HG02943 (cell line): ENCODE measurements around the gene MYL7.

ENCODE experiments used
- ATAC-seq: cut with Tn5 transposase; IDR thresholded peaks from one replicate; pipeline ENCODE4 v1.9.1; 2021; ENCODE audit warnings: mild to moderate bottlenecking, low read depth, moderate library complexity; ENCODE audit not compliant: unreplicated experiment

MYL7 gene

DNA sequence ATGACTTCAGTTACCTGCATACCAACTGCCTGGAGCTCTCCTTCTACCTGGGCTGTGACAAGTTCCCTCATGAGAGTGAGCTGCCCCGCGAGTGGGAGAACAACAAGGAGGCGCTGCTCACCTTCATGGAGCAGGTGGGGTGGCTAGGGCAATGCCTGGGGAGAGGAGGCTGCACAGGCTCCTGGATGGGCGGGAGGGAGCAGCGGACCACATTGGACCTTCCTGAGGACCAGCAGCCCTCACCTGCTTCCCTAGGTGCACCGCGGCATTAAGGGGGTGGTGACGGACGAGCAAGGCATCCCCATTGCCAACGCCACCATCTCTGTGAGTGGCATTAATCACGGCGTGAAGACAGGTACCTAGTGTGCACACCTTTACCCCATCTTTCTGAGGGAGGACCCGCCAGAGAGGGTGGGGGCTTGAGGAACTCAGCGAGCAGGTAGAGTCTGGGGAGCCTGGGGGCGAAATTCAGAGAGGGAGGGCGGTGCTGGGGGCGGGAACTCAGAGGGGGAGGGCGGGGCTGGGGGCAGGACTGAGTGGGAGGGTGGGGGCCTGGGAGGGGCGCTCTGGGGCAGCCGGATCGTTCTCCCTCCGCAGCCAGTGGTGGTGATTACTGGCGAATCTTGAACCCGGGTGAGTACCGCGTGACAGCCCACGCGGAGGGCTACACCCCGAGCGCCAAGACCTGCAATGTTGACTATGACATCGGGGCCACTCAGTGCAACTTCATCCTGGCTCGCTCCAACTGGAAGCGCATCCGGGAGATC, 28.0 kb downstream of the MYL7 start:
- ATAC-seq: no peak

DNA sequence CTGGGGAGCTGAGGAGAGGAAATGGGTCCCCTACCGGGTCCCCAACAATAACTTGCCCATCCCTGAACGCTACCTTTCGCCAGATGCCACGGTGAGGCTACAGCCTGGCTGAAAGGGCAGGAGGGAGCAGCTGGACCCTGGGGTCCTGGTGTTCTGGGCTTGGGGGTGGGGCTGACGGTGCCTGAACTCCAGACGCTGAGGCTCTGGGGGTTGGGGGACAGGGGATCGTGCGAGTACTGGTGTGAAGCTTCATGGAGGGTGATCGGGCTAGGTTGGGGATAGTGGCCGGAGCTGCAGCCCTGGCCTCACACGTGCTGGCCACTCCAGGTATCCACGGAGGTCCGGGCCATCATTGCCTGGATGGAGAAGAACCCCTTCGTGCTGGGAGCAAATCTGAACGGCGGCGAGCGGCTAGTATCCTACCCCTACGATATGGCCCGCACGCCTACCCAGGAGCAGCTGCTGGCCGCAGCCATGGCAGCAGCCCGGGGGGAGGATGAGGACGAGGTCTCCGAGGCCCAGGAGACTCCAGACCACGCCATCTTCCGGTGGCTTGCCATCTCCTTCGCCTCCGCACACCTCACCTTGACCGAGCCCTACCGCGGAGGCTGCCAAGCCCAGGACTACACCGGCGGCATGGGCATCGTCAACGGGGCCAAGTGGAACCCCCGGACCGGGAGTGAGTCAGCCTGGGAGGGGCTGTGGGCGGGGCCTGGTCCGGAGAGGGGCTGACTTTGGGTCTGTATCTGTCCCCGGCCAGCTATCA, 28.7 kb downstream of the MYL7 start:
- no peak for ATAC-seq

DNA sequence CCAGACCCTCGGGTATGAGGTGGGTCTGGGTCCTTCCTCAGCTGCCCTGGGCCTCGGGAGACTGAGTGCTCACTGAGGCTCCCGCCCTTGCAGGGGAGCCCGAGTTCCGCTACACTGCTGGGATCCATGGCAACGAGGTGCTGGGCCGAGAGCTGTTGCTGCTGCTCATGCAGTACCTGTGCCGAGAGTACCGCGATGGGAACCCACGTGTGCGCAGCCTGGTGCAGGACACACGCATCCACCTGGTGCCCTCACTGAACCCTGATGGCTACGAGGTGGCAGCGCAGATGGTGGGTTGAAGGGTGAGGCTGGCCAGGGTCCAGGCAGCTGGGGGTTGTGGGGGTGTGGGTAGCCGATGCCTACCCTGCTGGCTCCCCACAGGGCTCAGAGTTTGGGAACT, 29.4 kb downstream of the MYL7 start:
- no peak for ATAC-seq

DNA sequence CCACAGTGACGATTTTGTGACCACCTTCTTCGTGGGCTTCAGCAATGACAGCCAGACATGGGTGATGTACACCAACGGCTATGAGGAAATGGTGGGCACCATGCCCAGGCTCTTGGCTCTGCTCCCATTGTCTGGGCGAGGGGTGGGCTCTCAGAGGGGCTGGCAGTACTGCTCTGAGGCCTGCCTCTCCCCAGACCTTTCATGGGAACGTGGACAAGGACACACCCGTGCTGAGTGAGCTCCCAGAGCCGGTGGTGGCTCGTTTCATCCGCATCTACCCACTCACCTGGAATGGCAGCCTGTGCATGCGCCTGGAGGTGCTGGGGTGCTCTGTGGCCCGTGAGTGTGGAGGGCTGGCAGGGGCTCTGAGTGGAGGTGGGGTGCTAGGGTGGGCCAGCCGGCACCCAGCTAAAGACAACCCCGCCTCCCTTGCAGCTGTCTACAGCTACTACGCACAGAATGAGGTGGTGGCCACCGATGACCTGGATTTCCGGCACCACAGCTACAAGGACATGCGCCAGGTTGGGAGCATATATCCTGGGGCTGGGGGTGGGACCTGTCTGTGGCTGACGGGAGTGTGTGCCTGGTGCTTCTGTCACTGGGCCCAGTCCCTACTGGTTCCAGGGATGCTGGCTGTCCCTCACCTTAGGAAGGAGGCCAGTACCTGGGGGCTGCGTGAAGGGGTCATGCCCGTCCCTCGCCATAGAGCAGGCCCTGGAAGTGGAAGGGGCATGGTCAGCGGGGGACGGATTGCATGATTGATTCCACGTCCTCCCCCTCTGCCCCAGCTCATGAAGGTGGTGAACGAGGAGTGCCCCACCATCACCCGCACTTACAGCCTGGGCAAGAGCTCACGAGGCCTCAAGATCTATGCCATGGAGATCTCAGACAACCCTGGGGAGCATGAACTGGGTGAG, 30.2 kb downstream of the MYL7 start:
- ATAC-seq: no peak

DNA sequence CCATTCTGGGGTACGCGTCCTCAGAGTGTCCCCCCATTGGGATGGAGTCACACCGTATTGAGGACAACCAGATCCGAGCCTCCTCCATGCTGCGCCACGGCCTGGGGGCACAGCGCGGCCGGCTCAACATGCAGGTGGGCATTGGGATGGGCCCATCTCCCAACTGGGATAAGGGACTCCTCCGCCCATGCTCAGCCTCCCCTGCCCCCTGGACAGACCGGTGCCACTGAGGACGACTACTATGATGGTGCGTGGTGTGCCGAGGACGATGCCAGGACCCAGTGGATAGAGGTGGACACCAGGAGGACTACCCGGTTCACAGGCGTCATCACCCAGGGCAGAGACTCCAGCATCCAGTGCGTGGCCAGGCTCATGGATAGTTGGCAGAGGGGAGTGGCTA, 31.1 kb downstream of the MYL7 start:
- no peak for ATAC-seq

DNA sequence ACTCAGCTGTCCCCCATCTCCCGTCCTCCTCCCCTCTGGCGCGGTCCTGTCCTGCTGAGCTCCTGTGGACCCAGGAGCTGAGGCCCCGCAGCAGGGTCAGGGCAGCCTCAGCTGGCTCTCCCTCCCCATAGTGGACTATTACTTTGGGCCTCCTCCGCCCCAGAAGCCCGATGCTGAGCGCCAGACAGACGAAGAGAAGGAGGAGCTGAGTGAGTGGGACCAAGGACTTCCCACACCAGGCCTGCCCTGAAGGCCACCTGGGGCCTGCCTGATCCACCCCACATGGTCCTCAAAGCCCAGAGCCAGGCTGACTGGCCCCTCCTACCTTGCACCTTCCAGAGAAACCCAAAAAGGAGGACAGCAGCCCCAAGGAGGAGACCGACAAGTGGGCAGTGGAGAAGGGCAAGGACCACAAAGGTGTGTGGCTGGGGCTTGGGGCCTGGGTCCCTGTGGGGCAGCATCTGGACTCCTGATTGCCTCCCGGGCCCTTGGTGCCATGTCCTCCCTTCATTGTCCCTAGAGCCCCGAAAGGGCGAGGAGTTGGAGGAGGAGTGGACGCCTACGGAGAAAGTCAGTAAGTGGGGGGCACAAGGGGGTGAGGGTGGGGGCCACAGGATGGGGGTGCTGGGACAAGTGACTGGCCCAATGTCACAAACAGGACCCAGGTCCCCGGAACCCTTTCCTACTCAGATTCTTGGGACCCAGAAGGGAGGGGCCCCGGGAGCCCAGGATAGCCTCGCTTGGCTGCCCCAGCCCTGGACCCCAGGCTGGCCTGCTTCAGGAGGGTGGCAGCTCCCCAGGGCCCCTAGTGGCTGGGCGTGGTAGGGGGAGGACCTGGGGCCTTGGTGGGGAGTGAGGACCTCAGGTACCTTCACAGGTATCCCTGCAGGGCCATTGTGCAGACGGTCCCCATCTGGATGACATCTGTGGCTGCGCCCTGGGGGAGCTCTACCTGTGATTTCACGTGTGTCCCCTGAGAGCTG, 32.1 kb downstream of the MYL7 start:
- ATAC-seq: no peak

DNA sequence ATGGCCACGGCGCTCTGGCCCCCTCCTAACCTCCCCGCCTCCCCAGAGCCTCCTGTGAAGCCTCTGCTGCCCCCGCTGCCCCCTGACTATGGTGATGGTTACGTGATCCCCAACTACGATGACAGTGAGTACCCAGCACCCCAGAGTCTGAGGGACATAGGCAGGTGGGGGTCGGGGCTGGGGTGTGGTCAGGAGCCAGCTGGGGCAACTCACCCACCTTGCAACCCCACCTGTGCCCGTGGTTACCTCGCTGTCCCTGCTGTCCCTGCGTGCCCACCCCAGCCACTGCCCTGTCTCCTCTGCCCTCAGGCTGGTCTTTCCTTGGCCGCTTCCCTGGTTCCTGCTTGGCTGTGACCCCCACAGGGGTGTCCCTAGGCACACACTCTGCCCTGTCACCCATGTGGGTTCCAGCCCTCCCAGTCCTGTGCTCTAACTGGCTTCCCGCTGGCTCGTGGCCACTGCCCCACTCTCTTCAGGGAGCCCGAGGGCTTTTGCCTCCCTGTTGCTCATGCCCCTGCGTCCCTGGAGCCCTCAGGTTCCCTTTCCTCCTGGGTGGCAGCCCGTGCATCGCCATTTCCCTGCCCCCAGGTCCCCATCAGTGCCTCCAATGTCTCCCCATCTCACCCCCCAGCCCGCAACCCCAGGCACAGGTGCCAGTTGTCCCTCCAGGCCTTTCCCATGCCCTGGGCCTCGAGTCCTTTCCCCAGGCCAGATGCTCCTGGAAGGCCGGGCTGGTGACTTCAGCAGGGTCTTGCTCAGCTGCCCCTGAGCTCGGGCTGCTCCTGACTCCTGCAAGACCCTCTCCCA, 33.0 kb downstream of the MYL7 start:
- no peak for ATAC-seq

DNA sequence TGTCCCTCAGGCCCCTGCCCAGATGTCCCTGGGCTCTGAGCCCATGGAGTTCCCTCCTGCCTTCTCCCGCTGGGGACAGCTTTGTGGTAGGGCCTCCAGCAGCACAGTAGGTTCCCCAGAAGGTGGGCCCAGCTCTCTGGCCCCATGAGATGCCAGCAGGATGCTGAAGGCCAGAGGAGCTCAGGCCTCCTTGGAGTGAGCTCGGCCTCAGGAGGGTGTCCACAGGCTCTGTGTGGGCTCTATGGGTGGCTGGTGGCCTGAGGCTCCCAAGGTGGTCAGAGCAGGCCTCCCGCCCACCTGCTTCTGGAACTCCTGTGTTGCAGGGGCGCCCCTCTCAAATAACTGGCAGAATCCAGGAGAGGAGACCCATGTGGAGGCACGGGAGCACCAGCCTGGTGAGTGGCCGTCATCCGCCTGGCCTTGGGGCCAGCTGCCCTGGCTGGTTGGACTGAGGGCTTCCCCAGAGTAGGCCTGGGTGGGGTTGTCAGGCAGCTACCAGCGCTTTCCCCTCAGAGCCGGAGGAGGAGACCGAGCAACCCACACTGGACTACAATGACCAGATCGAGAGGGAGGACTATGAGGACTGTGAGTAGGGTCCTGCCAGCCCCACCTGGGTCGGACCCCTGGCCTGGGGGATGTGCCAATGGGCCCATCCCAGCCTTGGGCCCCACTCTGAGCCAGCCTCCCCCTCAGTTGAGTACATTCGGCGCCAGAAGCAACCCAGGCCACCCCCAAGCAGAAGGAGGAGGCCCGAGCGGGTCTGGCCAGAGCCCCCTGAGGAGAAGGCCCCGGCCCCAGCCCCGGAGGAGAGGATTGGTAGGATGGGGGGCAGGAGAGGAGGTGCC, 33.8 kb downstream of the MYL7 start:
- no peak for ATAC-seq

DNA sequence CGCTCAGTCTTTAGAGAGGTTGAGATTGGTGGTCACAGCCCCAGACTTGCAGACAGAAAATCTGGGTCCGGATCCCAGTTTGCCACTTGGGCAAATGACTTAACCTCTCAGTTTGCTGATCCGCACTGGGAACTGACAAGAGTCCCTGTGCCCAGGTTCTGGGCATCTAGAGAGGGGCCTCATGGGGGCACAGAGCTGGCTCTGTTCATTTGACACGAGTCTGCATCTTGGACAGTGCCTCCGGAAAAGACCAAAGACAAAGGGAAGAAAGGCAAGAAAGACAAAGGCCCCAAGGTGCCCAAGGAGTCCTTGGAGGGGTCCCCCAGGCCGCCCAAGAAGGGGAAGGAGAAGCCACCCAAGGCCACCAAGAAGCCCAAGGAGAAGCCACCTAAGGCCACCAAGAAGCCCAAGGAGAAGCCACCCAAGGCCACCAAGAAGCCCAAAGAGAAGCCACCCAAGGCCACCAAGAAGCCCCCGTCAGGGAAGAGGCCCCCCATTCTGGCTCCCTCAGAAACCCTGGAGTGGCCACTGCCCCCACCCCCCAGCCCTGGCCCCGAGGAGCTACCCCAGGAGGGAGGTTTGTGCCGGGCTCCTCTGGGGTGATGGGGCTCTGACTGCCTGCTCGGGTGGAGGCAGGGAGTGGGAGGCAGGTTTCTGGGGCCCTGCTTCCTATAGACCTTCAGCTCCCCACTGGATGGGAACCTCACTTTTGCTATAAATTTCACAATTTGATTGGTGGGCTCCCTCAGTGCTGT, 34.6 kb downstream of the MYL7 start:
- no peak for ATAC-seq

DNA sequence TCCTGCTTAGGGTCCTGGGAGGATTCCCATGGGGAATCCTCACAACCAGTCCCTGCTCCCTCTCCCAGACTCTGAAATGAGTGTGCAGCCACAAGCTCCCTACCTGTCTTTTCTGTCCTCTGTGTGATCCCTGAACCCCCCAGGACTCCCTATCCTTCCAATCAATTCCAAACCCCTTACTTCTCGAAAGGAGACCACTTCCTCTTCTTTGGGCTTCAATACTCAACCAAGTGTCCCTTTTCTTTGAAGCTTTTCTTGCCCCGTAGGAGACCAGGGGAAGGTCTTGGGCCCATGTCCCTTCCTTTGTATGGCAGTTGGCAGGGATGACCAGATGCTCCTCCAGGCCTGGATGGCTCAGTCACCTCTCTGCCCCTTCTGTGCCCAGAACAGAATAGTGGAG, 35.3 kb downstream of the MYL7 start:
- ATAC-seq: no peak

DNA sequence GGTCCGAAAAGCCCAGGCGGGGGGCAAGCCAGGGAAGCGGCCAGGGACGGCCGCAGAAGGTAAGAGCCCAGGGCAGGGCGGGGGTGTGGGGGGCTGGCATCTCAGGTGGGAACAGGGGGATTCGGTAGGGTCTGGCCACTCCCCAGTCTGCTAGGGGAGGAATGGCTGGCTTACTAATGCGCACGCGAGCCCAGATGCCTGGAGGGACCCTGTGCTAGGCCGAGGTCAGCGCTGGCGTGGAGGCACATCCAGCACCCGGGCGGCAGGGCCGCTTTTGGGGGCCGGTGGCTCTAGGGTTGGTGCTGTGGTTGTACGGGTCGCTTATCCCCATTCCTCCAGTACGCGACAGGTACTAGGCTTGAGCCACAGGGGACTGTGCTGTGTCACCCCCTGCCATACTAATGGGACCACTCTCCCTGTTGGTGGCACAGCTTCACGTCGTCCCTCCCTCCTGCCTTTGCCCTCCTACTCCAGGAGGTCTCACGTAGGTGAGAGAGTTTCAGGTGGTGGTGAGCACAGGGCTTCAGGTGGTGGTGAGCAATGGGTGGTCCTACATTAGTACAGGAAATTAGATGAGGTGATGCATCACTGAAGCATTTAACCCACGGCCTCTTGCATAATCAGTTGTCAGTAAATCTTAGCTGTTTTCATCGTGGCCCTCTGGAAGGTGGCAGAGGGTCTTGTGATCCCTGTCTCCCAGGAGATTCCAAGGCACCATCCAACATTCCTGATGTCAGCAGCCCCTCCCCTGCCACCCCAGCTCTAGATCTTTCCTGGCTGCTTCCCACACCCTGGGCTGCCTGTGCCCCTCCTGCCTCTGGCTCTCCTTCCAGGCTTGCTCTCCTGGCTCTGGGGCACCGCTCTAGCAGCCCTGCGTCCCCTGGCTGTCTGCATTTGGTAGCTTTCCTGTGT, 36.0 kb downstream of the MYL7 start:
- ATAC-seq: no peak

DNA sequence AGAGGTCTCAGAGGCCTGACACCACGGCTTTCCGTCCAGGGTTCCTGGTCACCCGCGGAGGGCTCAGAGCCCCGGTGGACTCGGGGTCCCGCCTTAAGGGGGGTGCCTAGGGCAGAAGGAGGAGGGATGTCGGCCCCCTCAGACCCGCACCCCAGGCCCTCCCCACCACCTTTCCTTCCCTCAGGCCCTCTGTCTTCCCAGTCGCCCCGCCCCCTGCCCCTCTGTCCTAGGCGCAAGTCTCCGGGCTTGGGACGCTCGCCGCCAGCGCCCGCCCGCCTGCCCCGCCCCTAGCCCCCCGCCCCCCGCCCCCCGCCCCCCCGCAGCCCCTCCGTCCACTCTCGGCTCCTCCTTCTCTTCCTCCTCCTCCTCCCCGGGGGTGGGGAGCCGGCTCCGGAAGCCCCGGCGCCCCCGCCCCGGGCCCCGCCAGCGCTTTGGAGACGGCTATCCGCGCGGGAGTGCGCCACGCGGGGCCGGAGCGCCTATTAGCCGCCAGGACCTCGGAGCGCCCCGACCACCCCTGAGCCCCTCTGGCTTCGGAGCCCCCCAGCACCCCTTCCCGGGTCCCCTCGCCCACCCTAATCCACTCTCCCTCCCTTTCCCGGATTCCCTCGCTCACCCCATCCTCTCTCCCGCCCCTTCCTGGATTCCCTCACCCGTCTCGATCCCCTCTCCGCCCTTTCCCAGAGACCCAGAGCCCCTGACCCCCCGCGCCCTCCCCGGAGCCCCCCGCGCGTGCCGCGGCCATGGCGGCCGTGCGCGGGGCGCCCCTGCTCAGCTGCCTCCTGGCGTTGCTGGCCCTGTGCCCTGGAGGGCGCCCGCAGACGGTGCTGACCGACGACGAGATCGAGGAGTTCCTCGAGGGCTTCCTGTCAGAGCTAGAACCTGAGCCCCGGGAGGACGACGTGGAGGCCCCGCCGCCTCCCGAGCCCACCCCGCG, 36.9 kb downstream of the MYL7 start, which contains the start of gene AEBP1:
TSS of gene AEBP1 (plus strand) at position 423 of the 937 bp plus-strand sequence. CDS start at position 744, 321 bp downstream.
- ATAC-seq: no peak

DNA sequence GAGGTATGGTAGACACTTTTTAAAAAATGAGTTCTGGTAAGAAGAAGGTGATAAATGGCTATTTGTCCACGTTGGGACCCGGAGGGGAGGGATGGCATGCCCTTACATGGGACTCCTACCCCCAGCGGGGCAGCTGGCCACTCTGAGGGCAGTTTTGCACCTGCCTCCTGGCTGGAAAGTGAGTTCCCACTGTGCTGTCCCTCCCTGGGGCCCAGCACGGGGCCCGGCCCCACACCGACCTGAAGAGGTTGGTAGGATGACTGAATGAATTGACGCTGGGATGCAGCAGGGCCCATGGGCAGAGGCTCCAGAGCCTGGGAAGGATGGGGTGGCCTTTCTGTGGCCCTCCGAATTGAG, 37.6 kb downstream of the MYL7 start:
- no peak for ATAC-seq

DNA sequence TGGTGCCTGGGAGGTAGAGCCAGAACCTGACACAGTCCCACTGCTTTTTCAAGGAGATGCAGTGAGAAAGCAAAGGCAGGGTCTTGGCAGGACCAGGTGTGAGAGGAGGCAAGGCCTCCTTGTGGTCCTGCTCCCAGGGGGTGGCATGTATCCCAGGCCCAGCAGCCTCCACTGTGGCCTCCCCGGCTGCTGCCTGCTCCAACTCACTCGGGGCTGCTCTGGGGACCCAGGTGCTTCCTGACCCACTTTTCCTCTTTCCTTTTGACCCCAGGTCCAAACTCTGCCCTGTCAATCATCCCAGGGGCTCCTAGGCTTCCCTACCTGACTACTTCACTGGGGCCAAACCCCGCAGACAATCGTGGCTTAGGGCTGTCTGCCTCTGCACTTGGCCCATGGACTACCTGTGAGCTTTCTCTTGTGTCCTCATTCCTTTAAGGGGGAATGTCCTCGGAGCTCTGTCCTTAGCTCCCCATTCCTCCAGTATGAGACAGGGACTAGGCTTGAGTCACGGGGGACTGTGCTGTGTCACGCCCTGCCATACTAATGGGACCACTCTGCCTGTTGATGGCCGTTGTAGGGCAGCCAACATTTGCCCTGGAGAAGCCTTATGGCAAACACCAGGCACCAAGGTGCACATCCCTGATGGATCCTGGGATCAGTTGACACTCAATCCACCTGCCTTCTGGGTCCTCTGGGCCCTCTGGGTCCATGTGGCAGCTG, 38.1 kb downstream of the MYL7 start:
- no peak for ATAC-seq
